Hypothalamus (tissue), 51 donors: ENCODE results near the gene PGLYRP3.
A peak's percentile ranks its signal among the peaks of the same experiment; 100 is the strongest.
"Not testable (repeated sequence)": the region's sequence is repeated elsewhere in the genome, so short reads cannot be mapped to it uniquely, and the experiment has no call there.

Source experiments
- DNase-seq, 51 donors: peaks; one replicate each; lab custom pipeline; 2025; lab: John Stamatoyannopoulos, UW

The PGLYRP3 gene

GRCh38 chr1:153349363-153350320 lies 36.9 kb upstream of the PGLYRP3 start:
- no peak for DNase-seq

- no peak for DNase-seq
These were observed 36.0 kb upstream of the PGLYRP3 start, which contains the start of gene PGLYRP4 for GRCh38 chr1:153348511-153349362. TSS of gene PGLYRP4 (minus strand) at chr1:153348841. CDS start at chr1:153347932, 909 bp downstream.

DNA sequence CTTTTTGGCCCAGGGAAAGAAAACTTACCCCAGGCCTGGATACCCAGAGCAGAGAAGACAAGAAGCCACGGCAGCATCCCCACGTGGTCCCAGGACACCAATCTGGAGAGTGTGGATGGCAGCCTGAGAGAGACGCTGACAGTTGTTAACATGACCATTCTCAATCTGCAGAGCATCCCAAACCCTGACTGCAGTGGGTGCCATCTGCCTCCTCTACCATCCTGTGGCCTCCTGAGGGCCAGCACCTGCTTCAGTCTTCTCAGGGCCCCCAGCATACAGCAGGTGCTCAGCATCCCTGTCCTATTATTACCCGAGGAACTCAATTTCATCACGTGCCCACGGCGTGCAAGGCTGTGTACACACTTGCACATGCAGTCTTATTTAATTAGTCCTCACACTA lies 35.1 kb upstream of the PGLYRP3 start:
- DNase-seq, result no peak

DNA sequence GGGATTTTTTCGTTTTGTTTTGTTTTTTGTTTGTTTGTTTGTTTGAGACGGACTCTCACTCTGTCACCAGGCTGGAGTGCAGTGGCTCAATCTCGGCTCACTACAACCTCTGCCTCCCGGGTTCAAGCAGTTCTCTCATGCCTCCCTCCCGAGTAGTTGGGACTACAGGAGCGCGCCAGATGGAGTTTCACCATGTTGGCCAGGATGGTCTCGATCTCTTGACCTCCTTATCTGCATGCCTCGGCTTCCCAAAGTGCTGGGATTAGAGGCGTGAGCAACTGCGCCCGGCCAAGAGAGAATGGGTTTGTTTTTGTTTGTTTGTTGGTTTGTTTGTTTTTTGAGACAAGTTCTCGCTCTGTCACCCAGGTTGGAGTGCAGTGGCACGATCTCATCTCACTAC lies 34.3 kb upstream of the PGLYRP3 start:
- not testable (repeated sequence) for DNase-seq

GRCh38 chr1:153346077-153346723 lies 33.4 kb upstream of the PGLYRP3 start:
- no peak for DNase-seq

GRCh38 chr1:153345187-153346076 lies 32.7 kb upstream of the PGLYRP3 start:
- no peak for DNase-seq

- DNase-seq, result no peak
These were observed 31.9 kb upstream of the PGLYRP3 start for GRCh38 chr1:153344718-153345025.

DNA sequence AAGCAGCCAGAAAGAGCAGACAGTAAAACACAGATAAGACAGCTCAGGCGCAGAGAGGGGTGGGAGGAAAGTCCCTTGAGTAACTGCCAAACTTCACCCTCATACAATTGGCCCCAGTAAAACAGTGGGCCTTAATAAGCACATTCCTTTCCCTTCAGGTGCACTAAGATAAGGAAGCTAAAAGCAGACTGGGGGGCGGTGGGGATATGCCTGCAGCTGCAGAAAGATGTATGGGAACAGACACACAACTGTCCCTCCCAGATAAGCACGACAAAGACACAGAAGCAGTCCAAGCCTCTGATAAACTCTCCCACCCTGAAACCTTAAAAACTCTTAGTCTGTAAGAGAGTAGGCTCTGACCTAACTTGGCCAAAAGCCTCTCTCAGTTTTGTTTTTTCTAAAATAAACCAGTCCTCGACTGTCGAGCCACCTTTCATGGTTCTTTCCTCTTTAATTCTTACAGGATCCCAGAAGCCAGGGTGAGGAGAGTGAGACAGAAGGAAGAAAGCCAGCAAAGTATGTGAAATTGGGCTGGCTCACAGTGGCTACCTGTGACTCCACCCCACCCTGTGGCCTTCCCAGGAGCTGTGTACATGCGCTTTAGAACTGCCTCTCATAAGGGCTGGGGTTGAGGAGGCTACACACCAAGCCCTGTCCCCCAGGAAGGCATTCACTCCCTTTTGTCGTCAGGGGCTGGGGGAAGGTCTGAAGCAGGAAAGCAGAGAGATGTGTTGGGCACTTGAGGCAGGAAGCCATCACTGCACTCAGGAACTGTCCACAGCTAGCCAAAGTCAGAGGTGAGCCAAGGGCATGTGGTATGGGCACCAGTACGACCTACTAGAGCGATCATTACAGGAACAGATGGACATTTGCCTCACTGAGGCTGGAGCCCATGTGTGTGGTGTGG lies 31.3 kb upstream of the PGLYRP3 start:
- no peak for DNase-seq

DNA sequence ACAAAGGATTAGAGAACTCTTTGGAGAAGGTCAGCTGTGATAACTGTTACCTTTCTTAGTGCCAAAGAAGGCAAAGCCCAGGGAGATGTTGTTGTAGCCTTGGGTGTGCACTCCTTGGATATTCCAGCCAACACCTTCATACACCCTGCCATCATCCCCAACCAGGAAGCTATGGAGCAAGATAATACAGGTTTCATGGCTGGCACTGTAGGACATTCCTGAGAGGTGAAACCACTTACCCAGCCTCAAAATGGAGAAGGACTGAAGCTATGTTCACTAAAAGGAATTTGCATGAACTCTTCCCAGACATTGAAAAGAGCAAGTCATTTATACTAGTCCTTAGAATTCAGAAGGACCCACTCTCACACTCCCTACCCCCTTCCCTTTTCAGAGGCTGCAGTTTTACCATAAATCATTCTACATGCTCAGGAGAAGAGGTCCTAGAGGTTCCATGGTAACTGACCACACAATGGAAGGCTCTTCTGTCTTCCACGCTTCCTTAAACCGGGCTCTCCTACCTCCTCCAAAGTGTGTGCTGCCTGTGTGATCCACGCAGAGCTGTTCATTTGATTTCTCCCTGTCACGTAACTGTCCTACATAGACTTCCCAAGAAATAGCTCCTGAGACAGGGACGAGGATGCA lies 30.4 kb upstream of the PGLYRP3 start:
- DNase-seq, result no peak

DNA sequence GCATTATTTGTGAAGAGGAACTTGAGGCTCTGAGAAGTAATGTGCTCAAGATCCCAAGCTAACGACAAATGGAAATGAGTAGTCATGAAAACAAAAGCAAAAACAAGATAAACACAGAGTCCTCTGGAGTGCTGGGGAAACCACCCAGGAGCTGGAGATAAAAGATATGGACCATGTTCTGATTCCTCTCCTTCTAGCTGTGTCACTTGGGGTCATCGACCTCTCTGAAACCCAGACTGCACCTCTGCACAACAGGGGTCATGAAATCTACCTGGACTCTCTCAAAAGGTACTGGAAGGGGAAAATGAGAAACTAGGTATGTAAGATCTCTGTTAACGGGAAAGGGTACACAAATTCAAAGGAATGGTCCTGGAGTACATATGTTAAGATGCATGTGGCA lies 29.4 kb upstream of the PGLYRP3 start:
- no peak for DNase-seq

DNA sequence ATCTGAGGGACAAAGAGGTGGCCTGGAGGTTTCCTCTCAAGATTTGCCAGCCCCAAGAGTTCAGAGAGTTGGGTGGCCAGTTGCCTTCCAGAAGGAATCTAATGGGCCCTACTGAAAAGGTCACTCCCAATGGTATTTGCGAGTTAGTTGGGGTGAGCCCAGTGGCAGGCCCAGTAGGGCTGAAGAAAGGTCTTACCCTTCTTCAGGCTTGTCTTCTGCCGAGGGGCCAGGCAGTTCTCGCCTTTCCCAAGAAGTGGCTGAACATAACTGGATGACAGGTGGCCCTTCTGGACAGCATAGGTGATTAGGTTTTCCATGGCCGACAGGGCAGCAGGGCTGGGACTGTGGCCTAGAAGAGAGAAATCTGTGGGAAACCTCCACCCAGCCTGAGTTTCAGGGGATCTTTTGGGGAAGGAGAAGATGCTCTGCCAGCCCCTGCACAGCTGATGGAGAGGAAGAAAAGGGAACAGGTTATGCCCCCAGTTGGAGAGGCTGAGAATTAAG lies 28.7 kb upstream of the PGLYRP3 start:
- no peak for DNase-seq

DNA sequence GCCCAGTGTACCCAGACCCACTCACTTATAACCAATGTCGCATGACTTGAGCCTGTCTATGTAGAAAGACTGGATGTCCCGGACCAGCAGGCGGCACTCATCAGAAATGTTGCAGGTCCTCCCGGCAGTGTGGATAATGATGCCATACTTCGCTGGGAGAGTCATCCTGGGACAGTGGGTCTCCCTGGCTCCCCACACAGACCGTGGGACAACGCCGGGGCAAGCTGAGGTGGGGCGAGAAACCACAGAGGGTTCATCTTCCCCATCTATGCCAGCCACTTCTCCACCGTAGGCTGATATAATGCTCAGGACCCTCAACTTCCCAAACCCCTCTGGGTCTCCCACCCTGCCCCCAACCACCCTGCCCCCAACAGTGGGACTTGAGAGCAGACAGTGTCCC lies 27.6 kb upstream of the PGLYRP3 start:
- DNase-seq, result no peak

GRCh38 chr1:153339802-153340201 lies 27.1 kb upstream of the PGLYRP3 start:
- no peak for DNase-seq

- DNase-seq, result no peak
These were observed 25.5 kb upstream of the PGLYRP3 start for GRCh38 chr1:153337980-153338853.

DNA sequence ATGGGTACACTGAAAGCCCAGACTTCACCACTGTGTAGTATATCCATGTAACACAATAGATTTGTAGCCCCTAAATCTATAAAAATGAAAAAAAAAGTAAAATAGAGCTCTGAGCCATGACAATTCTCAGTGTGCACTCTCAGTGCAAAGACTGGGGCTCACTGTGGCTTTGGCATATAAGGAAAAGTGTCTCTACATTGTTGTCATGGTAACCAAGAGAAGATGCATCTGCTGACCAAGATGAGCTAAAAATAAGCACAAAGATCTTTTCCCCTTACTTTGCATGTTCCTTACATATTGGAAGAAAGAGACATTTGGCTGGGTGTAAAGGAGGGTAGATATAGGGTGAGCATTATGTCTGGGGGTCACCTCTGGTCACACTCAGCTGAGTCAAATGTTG lies 23.9 kb upstream of the PGLYRP3 start:
- no peak for DNase-seq

- no peak for DNase-seq
These were observed 21.1 kb upstream of the PGLYRP3 start for GRCh38 chr1:153333902-153334301.

GRCh38 chr1:153324912-153325311 lies 12.2 kb upstream of the PGLYRP3 start:
- peak in 4 of 51 donors; percentile 0 to 33 (median 12) for DNase-seq
